AG10803 (cell line): ENCODE results near the gene RAB3IP.

Source experiments
- DNase-seq: peaks from one replicate; pipeline ENCODE4 v3.0.0; 2010; ENCODE audit warnings: low read depth
- H3K4me3 ChIP-seq: 2 replicates; pipeline ENCODE4 v1.5.1; 2011; ENCODE audit warnings: mild to moderate bottlenecking, low read length, control low read depth
- TF ChIP-seq, protein P1 (sequence below): conservative IDR thresholded peaks from 2 replicates; pipeline ENCODE4 v1.5.1; 2011; ENCODE audit warnings: mild to moderate bottlenecking, low read length, control low read depth, inconsistent platforms

RAB3IP gene

GRCh38 chr12:69726922-69727321, 11.7 kb upstream of the RAB3IP start:
- TF ChIP-seq, protein P1, sequence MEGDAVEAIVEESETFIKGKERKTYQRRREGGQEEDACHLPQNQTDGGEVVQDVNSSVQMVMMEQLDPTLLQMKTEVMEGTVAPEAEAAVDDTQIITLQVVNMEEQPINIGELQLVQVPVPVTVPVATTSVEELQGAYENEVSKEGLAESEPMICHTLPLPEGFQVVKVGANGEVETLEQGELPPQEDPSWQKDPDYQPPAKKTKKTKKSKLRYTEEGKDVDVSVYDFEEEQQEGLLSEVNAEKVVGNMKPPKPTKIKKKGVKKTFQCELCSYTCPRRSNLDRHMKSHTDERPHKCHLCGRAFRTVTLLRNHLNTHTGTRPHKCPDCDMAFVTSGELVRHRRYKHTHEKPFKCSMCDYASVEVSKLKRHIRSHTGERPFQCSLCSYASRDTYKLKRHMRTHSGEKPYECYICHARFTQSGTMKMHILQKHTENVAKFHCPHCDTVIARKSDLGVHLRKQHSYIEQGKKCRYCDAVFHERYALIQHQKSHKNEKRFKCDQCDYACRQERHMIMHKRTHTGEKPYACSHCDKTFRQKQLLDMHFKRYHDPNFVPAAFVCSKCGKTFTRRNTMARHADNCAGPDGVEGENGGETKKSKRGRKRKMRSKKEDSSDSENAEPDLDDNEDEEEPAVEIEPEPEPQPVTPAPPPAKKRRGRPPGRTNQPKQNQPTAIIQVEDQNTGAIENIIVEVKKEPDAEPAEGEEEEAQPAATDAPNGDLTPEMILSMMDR: no peak
- no peak for DNase-seq
- H3K4me3 ChIP-seq: no peak overlapping the region

- no peak for DNase-seq
- H3K4me3 ChIP-seq: no peak overlapping the region
- TF ChIP-seq, protein P1: no peak
Observed at GRCh38 chr12:69732088-69732487, 6.6 kb upstream of the RAB3IP start.

DNA sequence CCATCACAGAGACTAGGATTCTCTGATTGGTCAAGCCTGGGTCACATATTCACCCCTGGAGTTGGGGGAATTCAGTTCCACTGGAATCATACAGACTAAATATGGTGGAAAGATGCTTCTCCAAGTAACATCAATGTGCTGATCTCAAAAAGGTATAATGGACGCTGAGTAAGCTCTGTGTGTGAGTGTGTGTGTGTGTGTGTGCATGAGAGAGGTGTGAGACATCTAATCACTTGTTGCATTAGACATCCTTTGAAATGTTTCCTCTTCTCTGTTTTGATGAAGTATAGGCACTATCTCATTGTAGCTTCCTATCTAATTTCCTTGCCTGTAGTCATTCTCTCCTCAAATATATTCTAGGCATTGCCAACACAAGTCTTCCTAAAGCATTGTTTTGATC, 5.0 kb upstream of the RAB3IP start:
- no peak for DNase-seq
- TF ChIP-seq, protein P1: no peak

GRCh38 chr12:69739287-69740191, 879 bp downstream of the RAB3IP start:
- H3K4me3 ChIP-seq: peak overlapping the region; percentile 63
- TF ChIP-seq, protein P1: no peak
- peak; percentile 8 for DNase-seq

More for the DNA sequence above, 5.0 kb upstream of the RAB3IP start:
- no peak overlapping the region for H3K4me3 ChIP-seq

GRCh38 chr12:69744109-69744508, 5.4 kb downstream of the RAB3IP start:
- TF ChIP-seq, protein P1: no peak
- no peak for DNase-seq
- H3K4me3 ChIP-seq: no peak overlapping the region

DNA sequence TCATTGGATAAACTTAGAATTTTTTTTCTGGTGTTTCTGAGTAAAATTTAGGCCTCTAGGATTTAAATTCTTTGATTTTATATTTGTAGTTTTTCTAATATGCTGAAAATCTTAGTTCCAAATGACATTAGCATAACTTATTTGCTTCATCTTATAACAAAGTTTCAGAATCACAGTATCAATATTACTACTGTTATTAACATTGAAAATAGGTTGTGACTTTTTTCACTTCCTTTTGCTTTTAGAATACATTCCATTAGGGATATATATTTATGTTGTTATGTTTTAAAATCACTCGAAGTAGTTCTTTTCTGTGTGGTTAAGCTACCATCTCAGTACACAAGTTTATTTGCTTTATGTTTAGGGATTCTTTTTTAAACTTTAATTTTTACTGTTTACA, 12.8 kb downstream of the RAB3IP start:
- no peak overlapping the region for H3K4me3 ChIP-seq
- DNase-seq: no peak
- TF ChIP-seq, protein P1: no peak

DNA sequence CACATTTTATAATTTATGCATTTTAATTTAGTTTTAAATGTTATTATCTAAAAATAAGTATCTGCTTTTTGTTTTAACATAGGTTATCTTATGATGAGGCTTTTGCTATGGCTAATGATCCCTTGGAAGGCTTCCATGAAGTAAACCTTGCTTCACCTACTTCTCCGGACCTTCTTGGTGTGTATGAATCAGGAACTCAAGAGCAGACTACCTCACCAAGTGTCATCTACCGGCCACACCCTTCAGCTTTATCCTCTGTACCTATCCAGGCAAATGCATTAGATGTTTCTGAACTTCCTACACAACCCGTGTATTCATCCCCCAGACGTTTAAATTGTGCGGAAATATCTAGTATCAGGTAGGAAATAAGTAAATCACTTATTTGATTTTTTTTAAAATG, 16.6 kb downstream of the RAB3IP start:
- TF ChIP-seq, protein P1: no peak
- no peak for DNase-seq
- no peak overlapping the region for H3K4me3 ChIP-seq
